H1 (cell line): ENCODE results near the gene ABCD2. TPM values are rescaled to one million over a fixed set of nuclear protein-coding genes. Genes with fewer than 3 reads are reported as not detected.

ENCODE experiments used
- CTCF ChIA-PET: fragments of 300-600 bp; sonication (Branson Sonifier 250); formaldehyde crosslinking; loops from one replicate; lab custom pipeline; 2021; ENCODE audit not compliant: partially characterized antibody; lab: Charles Lee
- POLR2A ChIA-PET: fragments of 300-600 bp; sonication (Branson Sonifier 250); formaldehyde crosslinking; loops from one replicate; lab custom pipeline; 2021; ENCODE audit warnings: inconsistent platforms; ENCODE audit not compliant: partially characterized antibody; lab: Charles Lee
- DNase-seq, 2 experiments: peaks; one replicate each; pipeline versions ENCODE4 v3.0.0 to v3.0.0-alpha.2; 2010 to 2022; ENCODE audit warnings: low spot score in 2 of 2, low read depth in 1 of 2, mixed read lengths in 1 of 2
- FAIRE-seq: peaks from 2 replicates; lab custom pipeline; 2011; peaks lifted over from hg19 to GRCh38; lab: Jason Lieb, UNC
- H2AFZ ChIP-seq: 2 replicates; pipeline ENCODE4 v1.8.1; 2012; ENCODE audit warnings: low read length, inconsistent platforms
- H2AK5ac ChIP-seq: 2 replicates; pipeline ENCODE4 v1.6.1; 2013; ENCODE audit warnings: low read depth, low read length
- H2BK120ac ChIP-seq: replicated peaks from 2 replicates; pipeline ENCODE3; 2013; ENCODE audit warnings: low read depth, low read length, inconsistent platforms
- H2BK12ac ChIP-seq: 2 replicates; pipeline ENCODE4 v1.6.1; 2013; ENCODE audit warnings: low read depth, low read length
- H2BK15ac ChIP-seq: 2 replicates; pipeline ENCODE4 v1.6.1; 2013; ENCODE audit warnings: low read length
- H2BK20ac ChIP-seq: 2 replicates; pipeline ENCODE4 v1.6.1; 2013; ENCODE audit warnings: low read length
- H2BK5ac ChIP-seq: 2 replicates; pipeline ENCODE4 v1.6.1; 2013; ENCODE audit warnings: low read depth, low read length
- H3K14ac ChIP-seq: 2 replicates; pipeline ENCODE4 v1.6.1; 2013; ENCODE audit warnings: inconsistent platforms; ENCODE audit not compliant: insufficient read length
- H3K18ac ChIP-seq: 2 replicates; pipeline ENCODE4 v1.6.1; 2013; ENCODE audit warnings: low read length; ENCODE audit errors: extremely low read depth
- H3K23ac ChIP-seq: 2 replicates; pipeline ENCODE4 v1.6.1; 2013; ENCODE audit warnings: inconsistent platforms; ENCODE audit not compliant: insufficient read length
- H3K23me2 ChIP-seq: 2 replicates; pipeline ENCODE4 v1.6.1; 2013; ENCODE audit warnings: low read depth, low read length
- H3K27ac ChIP-seq: 2 replicates; pipeline ENCODE4 v1.6.1; 2011; ENCODE audit warnings: low read depth, low read length, inconsistent platforms
- H3K27me3 ChIP-seq, 4 experiments: replicated peaks in 1 of 4; 1 replicate in 1 of 4; 2 replicates in 3 of 4; pipeline versions ENCODE4 v1.6.1 to v1.8.1; 2011 to 2013; ENCODE audit warnings: low read length in 3 of 4, mild to moderate bottlenecking in 3 of 4, inconsistent platforms in 2 of 4, mixed read lengths in 2 of 4, moderate library complexity in 1 of 4; ENCODE audit not compliant: control insufficient read depth in 3 of 4, insufficient read depth in 3 of 4; ENCODE audit errors: extremely low read depth in 1 of 4
- H3K36me3 ChIP-seq, 4 experiments: 2 replicates each; pipeline versions ENCODE4 v1.6.1 to v1.8.1; 2011 to 2013; ENCODE audit warnings: mild to moderate bottlenecking in 4 of 4, low read length in 3 of 4, moderate library complexity in 2 of 4, control low read depth in 1 of 4, inconsistent platforms in 1 of 4; ENCODE audit not compliant: insufficient read depth in 4 of 4, control insufficient read depth in 2 of 4
- H3K4ac ChIP-seq: replicated peaks from 2 replicates; pipeline ENCODE3; 2013; ENCODE audit warnings: low read length, low read depth, mixed read lengths, inconsistent platforms; ENCODE audit not compliant: insufficient read length
- H3K4me1 ChIP-seq, 4 experiments: replicated peaks in 1 of 4; 1 replicate in 1 of 4; 2 replicates in 3 of 4; pipeline versions ENCODE4 v1.6.1 to v1.8.1; 2011 to 2013; ENCODE audit warnings: low read length in 3 of 4, inconsistent platforms in 2 of 4, mixed read lengths in 1 of 4; ENCODE audit not compliant: insufficient read depth in 4 of 4, control insufficient read depth in 3 of 4
- H3K4me2 ChIP-seq, 2 experiments: 2 replicates each; pipeline versions ENCODE4 v1.6.1 to v1.8.1; 2011 to 2013; ENCODE audit warnings: low read depth in 2 of 2, low read length in 2 of 2, control low read depth in 1 of 2, inconsistent platforms in 1 of 2, mild to moderate bottlenecking in 1 of 2; ENCODE audit not compliant: insufficient read depth in 1 of 2
- H3K4me3 ChIP-seq, 4 experiments: fragments of 200-600, 300-600 bp in 1 of 4; sonication (generic), shearing (Covaris generic), sonication (Bioruptor Twin) in 1 of 4; 2 replicates each; pipeline versions ENCODE4 v1.5.1 to v1.8.1; 2011 to 2016; ENCODE audit warnings: low read length in 4 of 4, low read depth in 3 of 4, control low read depth in 2 of 4, inconsistent platforms in 2 of 4, mild to moderate bottlenecking in 2 of 4, mixed read lengths in 1 of 4, moderate library complexity in 1 of 4; ENCODE audit not compliant: insufficient read depth in 2 of 4; ENCODE audit errors: extremely low read depth in 1 of 4
- H3K56ac ChIP-seq: replicated peaks from 2 replicates; pipeline ENCODE3; 2013; ENCODE audit warnings: low read depth, mild to moderate bottlenecking, mixed read lengths, low read length, inconsistent platforms; ENCODE audit not compliant: insufficient read length
- H3K79me1 ChIP-seq: 2 replicates; pipeline ENCODE4 v1.6.1; 2013; ENCODE audit warnings: low read depth, low read length, control low read depth
- H3K79me2 ChIP-seq, 2 experiments: 2 replicates each; pipeline versions ENCODE4 v1.6.1 to v1.8.1; 2012 to 2013; ENCODE audit warnings: low read length in 2 of 2, mild to moderate bottlenecking in 2 of 2, inconsistent platforms in 1 of 2; ENCODE audit not compliant: insufficient read depth in 2 of 2, control insufficient read depth in 1 of 2
- H3K9ac ChIP-seq, 4 experiments: replicated peaks in 1 of 4; 1 replicate in 1 of 4; 2 replicates in 3 of 4; pipeline versions ENCODE4 v1.6.1 to v1.8.1; 2011 to 2013; ENCODE audit warnings: low read depth in 3 of 4, low read length in 3 of 4, control low read depth in 2 of 4, mild to moderate bottlenecking in 2 of 4, moderate library complexity in 2 of 4, inconsistent platforms in 1 of 4; ENCODE audit errors: extremely low read depth in 1 of 4
- H3K9me3 ChIP-seq, 2 experiments: 2 replicates each; pipeline versions ENCODE4 v1.6.1 to v1.8.1; 2012 to 2013; ENCODE audit warnings: mild to moderate bottlenecking in 2 of 2, moderate library complexity in 2 of 2, control low read depth in 1 of 2, inconsistent platforms in 1 of 2, low read depth in 1 of 2, low read length in 1 of 2, mixed read lengths in 1 of 2; ENCODE audit not compliant: insufficient read depth in 2 of 2
- H4K20me1 ChIP-seq, 2 experiments: replicated peaks in 1 of 2; 2 replicates each; pipeline versions ENCODE3 to v1.8.1; 2011 to 2013; ENCODE audit warnings: inconsistent platforms in 2 of 2, low read length in 2 of 2, mild to moderate bottlenecking in 1 of 2; ENCODE audit not compliant: insufficient read depth in 2 of 2, control insufficient read depth in 1 of 2
- H4K5ac ChIP-seq: 2 replicates; pipeline ENCODE4 v1.6.1; 2013; ENCODE audit warnings: low read length, low read depth, mixed read lengths, inconsistent platforms; ENCODE audit not compliant: insufficient read length
- H4K8ac ChIP-seq: 2 replicates; pipeline ENCODE4 v1.8.0; 2013; ENCODE audit warnings: mild to moderate bottlenecking, moderate library complexity, low read length, inconsistent platforms; ENCODE audit not compliant: insufficient read depth; ENCODE audit errors: extremely low read depth
- H4K91ac ChIP-seq: replicated peaks from 2 replicates; pipeline ENCODE3; 2013; ENCODE audit warnings: low read length, mixed read lengths, inconsistent platforms; ENCODE audit not compliant: insufficient read length
- CHD2 ChIP-seq: IDR thresholded peaks from 2 replicates; pipeline ENCODE4 v1.6.1; 2012; ENCODE audit warnings: low read length, improper control_type of control experiment
- GTF2F1 ChIP-seq: IDR thresholded peaks from 2 replicates; pipeline ENCODE4 v1.6.1; 2012; ENCODE audit warnings: low read depth, low read length, improper control_type of control experiment, borderline replicate concordance
- HDAC6 ChIP-seq: IDR thresholded peaks from one replicate; pipeline ENCODE4 v1.7.1; 2012; ENCODE audit warnings: low read depth, mild to moderate bottlenecking, inconsistent platforms, low read length, moderate library complexity
- JUN ChIP-seq: IDR thresholded peaks from 2 replicates; pipeline ENCODE4 v1.6.1; 2011; ENCODE audit warnings: low read depth, mild to moderate bottlenecking, improper control_type of control experiment, low read length
- MAFK ChIP-seq: IDR thresholded peaks from 2 replicates; pipeline ENCODE4 v1.6.1; 2012; ENCODE audit warnings: low read depth, mild to moderate bottlenecking, improper control_type of control experiment, low read length
- NRF1 ChIP-seq: IDR thresholded peaks from 2 replicates; pipeline ENCODE4 v1.6.1; 2011; ENCODE audit warnings: mild to moderate bottlenecking, low read depth, low read length, improper control_type of control experiment
- POLR2AphosphoS5 ChIP-seq: IDR thresholded peaks from 2 replicates; pipeline ENCODE4 v1.6.1; 2011; ENCODE audit warnings: low read depth, low read length
- SRF ChIP-seq: IDR thresholded peaks from 2 replicates; pipeline ENCODE4 v1.6.1; 2011; ENCODE audit warnings: mild to moderate bottlenecking, low read depth, low read length, moderate library complexity
- TEAD4 ChIP-seq: IDR thresholded peaks from 2 replicates; pipeline ENCODE4 v1.6.1; 2012; ENCODE audit warnings: low read depth, low read length, inconsistent platforms, mixed read lengths
- WGBS, 2 experiments: shearing (Covaris generic) in 1 of 2; methylation state at CpG; one replicate each; pipeline versions ENCODE4 v1.1.6 to v1.1.7; 2013 to 2015; ENCODE audit warnings: low lambda C conversion rate in 2 of 2, mixed read lengths in 2 of 2, inconsistent platforms in 1 of 2, low coverage in 1 of 2, missing lambda C conversion rate in 1 of 2; ENCODE audit not compliant: insufficient replicate concordance in 2 of 2, insufficient coverage in 1 of 2, insufficient read length in 1 of 2; ENCODE audit errors: extremely low coverage in 1 of 2, missing lambda C conversion rate in 1 of 2; 5-methylcytosine and 5-hydroxymethylcytosine counted together
- polyA plus RNA-seq, 7 experiments: library from polyadenylated mRNA; depleted of rRNA in 3 of 7; stranded (reverse) in 5 of 7; unstranded in 2 of 7; fragments of >200 nt in 5 of 7; fragments of 200-250 nt in 2 of 7; gene quantifications; 1 replicate in 5 of 7; 2 replicates in 1 of 7; 4 replicates in 1 of 7; pipeline versions ENCODE4 v1.2.1 to v1.2.3, GENCODE V29; 2011 to 2013; ENCODE audit warnings: missing spikeins in 2 of 7, mixed read lengths in 2 of 7
- total RNA-seq: library from RNA; stranded (reverse); fragmentation: NEBNext Ultra II Directional; extraction: Animal tissue kit (Norgen Biotek cat#: 25700); gene quantifications from 2 replicates; pipeline ENCODE4 v1.2.1, GENCODE V29; 2021

The ABCD2 gene
- total and polyA plus RNA-seq, 2 of the 8 experiments (the other 6 are each of a cell fraction or from before 2014, with no cell fraction given), result not detected

DNA sequence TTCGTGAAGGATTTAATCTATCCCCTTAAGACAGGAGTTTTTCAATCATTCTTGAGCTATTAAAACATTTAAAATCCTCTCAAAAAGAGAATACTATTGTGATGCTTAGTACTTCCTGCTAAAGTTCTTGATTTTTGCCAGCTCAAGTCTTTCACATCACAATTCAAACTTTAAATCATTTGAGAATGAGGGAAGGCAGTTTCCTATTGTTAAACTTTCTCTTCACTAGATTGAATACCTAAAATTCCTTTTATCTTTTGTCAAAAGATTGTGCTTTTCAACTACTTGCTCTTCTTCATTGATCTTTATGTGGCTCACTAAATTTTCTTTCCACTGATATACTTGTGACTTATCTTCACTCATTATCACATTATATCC lies 44.1 kb downstream of the ABCD2 start:
- Histone ChIP-seq H3K36me3 (no peaks in the 10 kb centered on the region), H3K4ac (no peak overlapping the region), H3K9ac (no peak overlapping the region), H3K9me3 (no peaks in the 10 kb centered on the region), H2AFZ (no peak overlapping the region), H2AK5ac (no peak overlapping the region), H3K79me1 (no peaks in the 10 kb centered on the region), H2BK120ac (no peak overlapping the region), H4K8ac (no peak overlapping the region), H4K20me1 (no peaks in the 10 kb centered on the region), H2BK5ac (no peak overlapping the region), H3K27me3 (peaks cover 0 to 1% (median 0%) of the 10 kb centered on the region in 4 experiments; a peak in 1 of 7 replicates), H3K18ac (no peak overlapping the region), H3K23me2 (no peaks in the 10 kb centered on the region), H3K27ac (no peak overlapping the region), H3K4me1 (peaks cover 0 to 8% (median 4%) of the 10 kb centered on the region in 4 experiments; a peak in 4 of 7 replicates), H3K14ac (no peak overlapping the region), H2BK15ac (no peak overlapping the region), H3K56ac (no peak overlapping the region), H2BK20ac (no peak overlapping the region), H3K4me3 (0 out of 8 replicates have a peak overlapping the region, but pooled peaks of 1 of the 4 experiments have one; percentile 18), H4K5ac (no peak overlapping the region), H2BK12ac (no peak overlapping the region), H3K79me2 (no peaks in the 10 kb centered on the region), H3K4me2 (peak overlapping the region in 1 of 2 experiments; percentile 47; a peak in 2 of 4 replicates), H3K23ac (no peak overlapping the region), H4K91ac (no peak overlapping the region)
- FAIRE-seq (no peak), DNase-seq (no peak)
- no peak for TF ChIP-seq NRF1
- TF ChIP-seq MAFK, result no peak
- TF ChIP-seq CHD2, result no peak
- TF ChIP-seq GTF2F1, result no peak
- no peak for TF ChIP-seq SRF
- no peak for TF ChIP-seq POLR2AphosphoS5
- TF ChIP-seq JUN, result no peak
- TF ChIP-seq TEAD4, result no peak
- no peak for TF ChIP-seq HDAC6
- ChIA-PET POLR2A (no interaction called here), CTCF (no interaction called here)
- 10% methylated on average over 1 of the region's 1 CpG; no CpG with 5 or more reads in 1 of the 2 experiments for WGBS, 2 experiments
